OCI-LY3 (cell line): ENCODE results near the gene IL4R.

Source experiments
- H2AFZ ChIP-seq: fragments of 200-600, 300-600 bp; shearing (Covaris generic); 2 replicates; pipeline ENCODE4 v1.6.0; 2014; ENCODE audit warnings: antibody characterized with exemption, low read depth, low read length
- H3K27ac ChIP-seq: fragments of 200-600, 300-600 bp; sonication (generic); 2 replicates; pipeline ENCODE4 v1.5.1; 2014; ENCODE audit warnings: mild to moderate bottlenecking, low read length, moderate library complexity, mixed read lengths
- H3K27me3 ChIP-seq: fragments of 200-600, 300-600 bp; sonication (generic); 2 replicates; pipeline ENCODE4 v1.6.1; 2014; ENCODE audit warnings: low read depth, low read length, mixed read lengths
- H3K36me3 ChIP-seq: fragments of 200-600, 300-600 bp; sonication (generic); replicated peaks from 2 replicates; pipeline ENCODE3; 2014; ENCODE audit warnings: low read depth, low read length, mixed read lengths
- H3K4me1 ChIP-seq: fragments of 300-600, 200-600 bp; sonication (generic); 2 replicates; pipeline ENCODE4 v1.6.1; 2014; ENCODE audit warnings: low read length, mixed read lengths
- H3K4me2 ChIP-seq: fragments of 200-600, 300-600 bp; sonication (generic); 2 replicates; pipeline ENCODE4 v1.6.1; 2014; ENCODE audit warnings: low read length, mixed read lengths
- H3K4me3 ChIP-seq: fragments of 300-600, 200-600 bp; sonication (generic); 2 replicates; pipeline ENCODE4 v1.5.1; 2014; ENCODE audit warnings: antibody characterized with exemption, mild to moderate bottlenecking, low read length, moderate library complexity
- H3K79me2 ChIP-seq: fragments of 300-600, 200-600 bp; shearing (Covaris generic); 2 replicates; pipeline ENCODE4 v1.6.1; 2014; ENCODE audit warnings: mild to moderate bottlenecking, low read length, mixed read lengths
- H3K9ac ChIP-seq: fragments of 300-600, 200-600 bp; shearing (Covaris generic); 2 replicates; pipeline ENCODE4 v1.6.0; 2014; ENCODE audit warnings: mild to moderate bottlenecking, low read length, moderate library complexity
- H3K9me3 ChIP-seq: fragments of 200-600, 300-600 bp; shearing (Covaris generic); 2 replicates; pipeline ENCODE4 v1.6.1; 2014; ENCODE audit warnings: low read length, mixed read lengths; ENCODE audit not compliant: insufficient read depth
- H4K20me1 ChIP-seq: fragments of 200-600, 300-600 bp; sonication (generic); 2 replicates; pipeline ENCODE4 v1.6.1; 2016; ENCODE audit warnings: low read length, mixed read lengths; ENCODE audit not compliant: insufficient read depth
- EZH2phosphoT487 ChIP-seq: fragments of 200-600 bp; shearing (Covaris generic); IDR thresholded peaks from 2 replicates; pipeline ENCODE4 v1.6.1; 2018; ENCODE audit warnings: antibody characterized with exemption, mixed run types, low read depth
- TF ChIP-seq, protein P1 (sequence below): fragments of 200-600, 300-600 bp; sonication (generic); IDR thresholded peaks from 2 replicates; pipeline ENCODE4 v1.5.1; 2014; ENCODE audit warnings: antibody characterized with exemption, low read length, low read depth

Gene IL4R

GRCh38 chr16:27330542-27330941 lies 16.8 kb downstream of the IL4R start:
- H3K27ac ChIP-seq, result no peak overlapping the region

DNA sequence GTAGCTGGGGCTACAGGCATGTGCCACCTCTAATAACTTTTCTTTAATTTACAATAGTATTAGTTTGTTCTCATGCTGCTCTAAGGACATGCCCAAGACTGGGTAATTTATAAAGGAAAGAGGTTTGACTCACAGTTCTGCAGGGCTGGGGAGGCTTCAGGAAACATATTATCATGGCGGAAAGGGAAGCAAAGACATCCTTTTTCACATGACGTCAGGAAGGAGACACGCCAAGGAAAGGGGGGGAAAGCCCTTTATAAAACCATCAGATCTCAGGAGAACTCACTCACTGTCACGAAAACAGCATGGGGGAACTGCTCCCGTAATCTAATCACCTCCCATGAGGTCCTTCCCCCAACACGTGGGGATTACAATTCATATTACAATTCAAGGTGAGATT lies 18.3 kb downstream of the IL4R start:
- Histone ChIP-seq H3K27me3 (no peaks in the 10 kb centered on the region), H3K36me3 (peaks cover 32% of the 10 kb centered on the region), H4K20me1 (no peaks in the 10 kb centered on the region), H3K9me3 (no peaks in the 10 kb centered on the region), H3K27ac (no peak overlapping the region), H3K4me3 (no peak overlapping the region), H3K79me2 (peaks cover 12% of the 10 kb centered on the region), H3K9ac (no peak overlapping the region), H3K4me2 (no peak overlapping the region), H2AFZ (no peak overlapping the region), H3K4me1 (no peaks in the 10 kb centered on the region)
- TF ChIP-seq EZH2phosphoT487, result no peak
- TF ChIP-seq, protein P1, sequence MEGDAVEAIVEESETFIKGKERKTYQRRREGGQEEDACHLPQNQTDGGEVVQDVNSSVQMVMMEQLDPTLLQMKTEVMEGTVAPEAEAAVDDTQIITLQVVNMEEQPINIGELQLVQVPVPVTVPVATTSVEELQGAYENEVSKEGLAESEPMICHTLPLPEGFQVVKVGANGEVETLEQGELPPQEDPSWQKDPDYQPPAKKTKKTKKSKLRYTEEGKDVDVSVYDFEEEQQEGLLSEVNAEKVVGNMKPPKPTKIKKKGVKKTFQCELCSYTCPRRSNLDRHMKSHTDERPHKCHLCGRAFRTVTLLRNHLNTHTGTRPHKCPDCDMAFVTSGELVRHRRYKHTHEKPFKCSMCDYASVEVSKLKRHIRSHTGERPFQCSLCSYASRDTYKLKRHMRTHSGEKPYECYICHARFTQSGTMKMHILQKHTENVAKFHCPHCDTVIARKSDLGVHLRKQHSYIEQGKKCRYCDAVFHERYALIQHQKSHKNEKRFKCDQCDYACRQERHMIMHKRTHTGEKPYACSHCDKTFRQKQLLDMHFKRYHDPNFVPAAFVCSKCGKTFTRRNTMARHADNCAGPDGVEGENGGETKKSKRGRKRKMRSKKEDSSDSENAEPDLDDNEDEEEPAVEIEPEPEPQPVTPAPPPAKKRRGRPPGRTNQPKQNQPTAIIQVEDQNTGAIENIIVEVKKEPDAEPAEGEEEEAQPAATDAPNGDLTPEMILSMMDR, result no peak

More at GRCh38 chr16:27330542-27330941, 16.8 kb downstream of the IL4R start:
- H3K4me3 ChIP-seq, result no peak overlapping the region
- no peak overlapping the region for H3K4me2 ChIP-seq
- no peak overlapping the region for H2AFZ ChIP-seq
- peaks cover 22% of the 10 kb centered on the region for H3K79me2 ChIP-seq
- peaks cover 32% of the 10 kb centered on the region for H3K36me3 ChIP-seq
- no peaks in the 10 kb centered on the region for H3K9me3 ChIP-seq
- H3K27me3 ChIP-seq, result no peaks in the 10 kb centered on the region
- H3K9ac ChIP-seq, result no peak overlapping the region
- no peaks in the 10 kb centered on the region for H3K4me1 ChIP-seq
- TF ChIP-seq, protein P1, result no peak
- TF ChIP-seq EZH2phosphoT487, result no peak
- 0 out of 2 replicates have a peak, but pooled peaks cover 4% of the 10 kb centered on the region for H4K20me1 ChIP-seq

- H4K20me1 ChIP-seq, result no peaks in the 10 kb centered on the region
- H3K9ac ChIP-seq, result no peak overlapping the region
- H2AFZ ChIP-seq, result no peak overlapping the region
- peaks cover 32% of the 10 kb centered on the region for H3K36me3 ChIP-seq
- H3K27ac ChIP-seq, result no peak overlapping the region
- TF ChIP-seq EZH2phosphoT487, result no peak
- TF ChIP-seq, protein P1, result no peak
- H3K27me3 ChIP-seq, result no peaks in the 10 kb centered on the region
- H3K9me3 ChIP-seq, result no peaks in the 10 kb centered on the region
- no peak overlapping the region for H3K4me3 ChIP-seq
- H3K79me2 ChIP-seq, result peaks cover 5% of the 10 kb centered on the region
- H3K4me2 ChIP-seq, result no peak overlapping the region
- no peaks in the 10 kb centered on the region for H3K4me1 ChIP-seq
These were observed 19.3 kb downstream of the IL4R start for GRCh38 chr16:27333104-27333503.

DNA sequence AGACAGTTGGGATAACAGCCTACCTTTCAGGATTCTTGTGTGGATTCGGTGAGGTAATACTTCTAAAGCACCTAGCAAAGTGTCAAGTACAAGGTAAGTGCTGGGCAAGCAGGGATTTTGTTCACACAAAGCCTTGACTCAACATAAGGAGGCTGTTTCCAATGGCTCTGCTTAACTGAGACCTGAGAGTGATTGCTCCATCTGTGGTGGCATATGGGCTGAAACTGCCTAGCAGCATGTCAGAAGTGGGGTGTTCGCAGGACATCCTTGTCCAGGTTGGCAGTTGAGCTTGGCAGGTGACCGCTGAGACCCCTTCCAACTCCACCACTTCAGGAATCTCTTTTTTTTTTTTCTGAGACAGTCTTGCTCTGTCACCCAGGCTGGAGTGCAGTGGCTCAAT lies 19.8 kb downstream of the IL4R start:
- H3K36me3 ChIP-seq, result peaks cover 32% of the 10 kb centered on the region
- no peak overlapping the region for H3K9ac ChIP-seq
- TF ChIP-seq, protein P1, result no peak
- no peak for TF ChIP-seq EZH2phosphoT487
- no peak overlapping the region for H3K4me2 ChIP-seq
- H3K9me3 ChIP-seq, result no peaks in the 10 kb centered on the region
- H4K20me1 ChIP-seq, result no peaks in the 10 kb centered on the region
- H3K4me1 ChIP-seq, result no peaks in the 10 kb centered on the region
- H2AFZ ChIP-seq, result no peak overlapping the region
- H3K27me3 ChIP-seq, result no peaks in the 10 kb centered on the region
- H3K79me2 ChIP-seq, result peaks cover 4% of the 10 kb centered on the region
- no peak overlapping the region for H3K27ac ChIP-seq
- no peak overlapping the region for H3K4me3 ChIP-seq
